ENCODE results near the gene SPHK2.

SPHK2 gene

DNA sequence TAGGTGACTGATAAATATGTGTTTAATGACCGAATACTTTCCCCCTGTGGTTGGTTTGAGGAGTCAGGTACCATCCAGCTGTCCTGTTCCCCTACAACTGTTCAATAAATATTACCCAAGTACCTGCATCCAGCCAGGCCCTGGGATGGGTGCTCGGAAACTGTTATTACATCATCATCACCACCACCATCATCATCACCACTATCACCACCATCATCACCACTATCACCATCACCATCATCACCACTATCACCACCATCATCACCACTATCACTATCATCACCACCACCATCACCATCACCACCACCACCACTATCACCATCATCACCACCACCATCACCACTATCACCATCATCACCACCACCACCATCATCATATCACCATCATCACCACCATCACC lies 49.5 kb downstream of the SPHK2 start:
- Histone ChIP-seq H3K4me1 (peaks cover 7% of the 10 kb centered on the region; the same call in 1 of the 2 replicates), H3K4me2 (no peak overlapping the region), H3K36me3 (no peaks in the 10 kb centered on the region), H3K9ac (no peak overlapping the region), H4K20me1 (no peaks in the 10 kb centered on the region), H3K27me3 (no peaks in the 10 kb centered on the region), H3K9me3 (no peaks in the 10 kb centered on the region), H3K27ac (no peak overlapping the region), H3K4me3 (no peak overlapping the region)
- no peak for TF ChIP-seq Cebpa-rat (IDR thresholded peaks at IDR 0.05)

DNA sequence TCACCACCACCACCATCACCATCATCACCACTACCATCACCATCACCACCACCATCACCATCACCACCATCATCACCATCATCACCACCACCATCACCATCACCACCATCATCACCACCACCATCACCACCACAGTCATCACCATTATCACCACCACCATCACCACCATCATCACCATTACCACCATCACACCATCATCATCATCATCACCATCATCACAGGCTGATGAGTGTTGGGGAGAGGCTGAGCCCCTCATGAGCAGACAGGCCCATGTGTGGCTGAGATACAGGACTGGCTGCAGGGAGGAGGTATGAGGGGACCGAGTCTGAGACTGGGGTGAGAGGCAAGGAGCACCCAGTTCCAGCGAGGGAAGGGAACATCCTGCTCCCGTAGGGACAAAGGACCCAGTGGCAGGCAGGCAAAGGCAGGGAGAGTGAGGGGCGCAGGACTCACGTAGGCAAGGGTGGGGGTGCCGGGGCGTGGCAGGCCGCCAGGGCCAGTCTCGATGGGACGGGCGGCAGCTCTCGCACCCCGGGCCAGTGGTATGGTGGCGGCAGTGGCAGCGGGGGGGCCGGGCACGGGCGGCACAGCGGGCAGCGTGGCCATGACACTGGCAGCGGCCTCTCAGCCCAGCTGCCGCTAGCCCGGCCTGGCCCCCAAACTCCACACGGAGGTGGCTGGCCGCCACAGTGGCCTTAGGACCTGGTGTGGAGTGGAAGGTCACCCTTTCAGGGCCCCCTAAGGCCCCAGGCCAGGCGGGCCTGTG lies 50.8 kb downstream of the SPHK2 start:
- Histone ChIP-seq H3K27ac (peak overlapping the region; percentile 35; the same call in 1 of the 2 replicates), H3K9me3 (no peaks in the 10 kb centered on the region), H3K4me2 (no peak overlapping the region), H3K4me3 (no peak overlapping the region), H3K36me3 (no peaks in the 10 kb centered on the region), H3K27me3 (no peaks in the 10 kb centered on the region), H4K20me1 (no peaks in the 10 kb centered on the region), H3K4me1 (peaks cover 15% of the 10 kb centered on the region), H3K9ac (no peak overlapping the region)
- no peak for TF ChIP-seq Cebpa-rat (IDR thresholded peaks at IDR 0.05)

DNA sequence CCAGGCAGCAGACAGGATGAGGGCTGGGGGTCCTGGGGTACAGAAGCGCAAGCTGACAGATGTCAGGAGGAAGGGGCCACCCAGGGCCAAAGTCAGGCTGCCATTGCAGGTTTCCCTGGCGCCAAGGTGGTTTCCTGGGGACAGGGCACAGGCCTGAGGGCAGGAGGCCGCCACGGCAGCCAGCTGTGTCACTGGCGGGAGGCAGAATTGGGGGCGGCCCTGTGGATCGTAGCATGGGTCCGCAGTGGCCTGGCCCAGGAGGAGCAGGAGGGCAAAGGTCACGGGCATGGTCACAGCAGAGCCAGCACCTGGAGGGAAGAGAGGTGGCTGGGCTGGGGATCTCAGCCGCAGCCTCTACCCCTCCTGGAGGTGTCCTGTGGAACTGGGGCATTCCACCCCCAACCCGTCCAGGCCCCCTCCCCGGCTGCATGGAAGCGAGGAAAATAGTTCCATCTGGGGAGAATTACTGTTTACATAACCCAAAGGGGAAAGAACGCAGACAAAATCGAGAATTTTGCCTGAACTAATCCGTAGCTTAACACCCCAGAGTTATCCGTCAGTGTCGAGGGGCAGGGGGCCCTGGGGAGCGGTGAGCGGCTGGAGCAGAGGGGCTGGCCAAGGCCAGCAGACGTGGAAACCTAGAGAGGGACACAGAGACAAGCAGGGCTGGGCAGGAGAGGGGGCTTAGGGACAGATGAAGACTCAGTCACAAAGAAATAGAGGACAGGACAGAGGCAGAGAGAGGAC lies 51.6 kb downstream of the SPHK2 start:
- Histone ChIP-seq H3K9ac (no peak overlapping the region), H4K20me1 (no peaks in the 10 kb centered on the region), H3K4me2 (no peak overlapping the region), H3K27me3 (no peaks in the 10 kb centered on the region), H3K4me1 (peaks cover 23% of the 10 kb centered on the region), H3K9me3 (no peaks in the 10 kb centered on the region), H3K36me3 (no peaks in the 10 kb centered on the region), H3K27ac (peak overlapping the region; percentile 35; the same call in 1 of the 2 replicates), H3K4me3 (no peak overlapping the region)
- TF ChIP-seq Cebpa-rat (IDR thresholded peaks at IDR 0.05), result no peak

DNA sequence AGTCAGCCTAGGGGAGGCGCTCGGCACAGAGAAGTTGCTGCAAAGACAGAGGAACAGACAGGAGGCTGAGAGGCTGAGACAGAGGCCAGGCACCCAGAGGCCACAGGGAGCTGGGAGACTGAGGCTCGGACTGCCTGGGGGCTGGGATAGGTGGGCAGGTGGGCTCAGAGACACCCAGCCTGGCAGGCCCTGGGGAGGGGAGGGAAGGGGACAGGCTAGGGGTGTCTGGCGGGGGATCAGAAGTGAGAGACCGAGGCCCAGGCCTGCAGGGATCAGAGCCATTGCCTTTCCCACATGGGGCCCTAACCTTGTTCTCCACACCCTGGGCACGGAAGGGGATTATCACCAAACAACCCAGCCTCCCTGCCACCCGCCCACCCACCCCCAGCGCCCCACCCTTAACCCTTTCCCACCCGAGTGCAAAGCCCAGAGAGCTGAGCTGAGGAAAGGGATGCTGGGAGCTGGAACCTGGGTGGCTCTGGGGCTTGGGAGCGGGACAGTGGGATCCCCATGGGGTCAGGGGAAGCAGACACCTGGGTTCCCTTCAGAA lies 52.2 kb downstream of the SPHK2 start:
- Histone ChIP-seq H3K9ac (no peak overlapping the region), H3K9me3 (no peaks in the 10 kb centered on the region), H3K27ac (no peak overlapping the region), H3K4me1 (peaks cover 25% of the 10 kb centered on the region), H3K36me3 (no peaks in the 10 kb centered on the region), H3K4me2 (peak overlapping the region; percentile 9; the same call in 1 of the 2 replicates), H4K20me1 (no peaks in the 10 kb centered on the region), H3K27me3 (no peaks in the 10 kb centered on the region), H3K4me3 (no peak overlapping the region)
- TF ChIP-seq Cebpa-rat (IDR thresholded peaks at IDR 0.05), result no peak

DNA sequence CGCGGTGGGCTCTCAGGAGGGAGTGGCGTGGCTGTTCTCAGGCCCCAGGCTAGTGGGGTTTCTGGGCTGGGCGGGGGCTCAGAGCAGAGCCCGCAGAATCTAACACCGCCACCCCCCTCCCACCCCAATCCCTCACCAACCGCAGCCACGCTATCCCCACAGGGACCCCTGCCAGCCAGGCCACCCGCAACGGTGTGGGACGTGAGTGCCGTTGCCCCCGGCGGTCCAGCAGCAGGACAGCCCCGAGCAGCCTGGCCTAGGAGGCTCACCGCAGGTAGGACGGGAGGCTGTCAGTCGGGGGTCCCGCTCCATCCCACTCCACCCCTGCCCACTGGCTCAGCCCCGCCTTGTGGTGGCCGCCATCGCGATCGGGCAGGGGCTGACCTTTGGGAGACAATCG lies 53.7 kb downstream of the SPHK2 start, which contains the start of gene NTN5:
Gene NTN5, minus strand, starts transcription at position 24 of the 400 bp plus-strand sequence. CDS start 2,031 bp downstream, outside the sequence.
- Histone ChIP-seq H3K4me2 (peak within 1 kb of the TSS; percentile 9; the same call in 1 of the 2 replicates), H3K36me3 (no peaks in the 10 kb centered on the region), H3K4me3 (no peak within 1 kb of the TSS), H3K4me1 (peaks cover 29% of the 10 kb centered on the region), H4K20me1 (no peaks in the 10 kb centered on the region), H3K27ac (0 out of 2 replicates have a peak within 1 kb of the TSS, but pooled peaks have one; percentile 4), H3K27me3 (no peaks in the 10 kb centered on the region), H3K9me3 (no peaks in the 10 kb centered on the region), H3K9ac (0 out of 2 replicates have a peak within 1 kb of the TSS, but pooled peaks have one; percentile 5)
- TF ChIP-seq Cebpa-rat (IDR thresholded peaks at IDR 0.05), result no peak

DNA sequence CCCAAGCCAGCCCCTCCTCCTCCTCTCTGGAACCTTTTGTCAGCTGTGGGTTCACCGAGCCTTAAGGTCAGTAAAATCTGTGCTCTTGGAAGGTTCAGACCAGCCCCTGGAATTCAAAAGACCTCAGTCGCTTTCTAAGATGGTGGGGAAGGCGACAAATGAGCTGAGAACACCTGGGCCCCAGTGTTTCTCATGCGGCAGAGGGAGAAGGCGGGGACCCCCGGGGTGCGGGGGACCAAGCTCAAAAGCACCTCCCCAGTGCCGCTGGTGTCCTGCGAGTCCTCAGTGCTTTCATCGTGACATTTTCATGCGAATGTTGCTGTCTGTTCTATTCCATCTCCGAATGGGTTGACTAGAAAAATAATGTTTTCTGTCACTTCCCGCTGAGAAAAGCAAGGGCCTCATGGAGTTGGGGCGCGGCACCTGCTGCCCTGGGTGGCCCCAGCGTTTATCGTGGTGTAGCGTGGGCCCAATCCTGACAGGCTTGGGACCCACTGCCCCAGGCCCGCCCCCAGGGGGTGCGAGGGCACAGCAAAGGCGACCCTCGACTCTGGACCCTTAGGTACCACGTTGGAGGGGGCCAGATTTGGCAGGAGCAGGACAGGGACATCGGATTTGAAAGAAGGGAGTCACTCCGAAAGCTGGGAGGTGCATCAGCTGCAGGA lies 54.3 kb downstream of the SPHK2 start:
- no peak overlapping the region for H3K27ac ChIP-seq
- H3K9me3 ChIP-seq, result no peaks in the 10 kb centered on the region
- no peaks in the 10 kb centered on the region for H3K36me3 ChIP-seq
- no peaks in the 10 kb centered on the region for H3K27me3 ChIP-seq
- peaks cover 35% of the 10 kb centered on the region for H3K4me1 ChIP-seq
- TF ChIP-seq Cebpa-rat (IDR thresholded peaks at IDR 0.05), result no peak
- H3K4me3 ChIP-seq, result no peak overlapping the region
- H3K4me2 ChIP-seq, result no peak overlapping the region
- 0 out of 2 replicates have a peak overlapping the region, but pooled peaks have one; percentile 5 for H3K9ac ChIP-seq
- H4K20me1 ChIP-seq, result no peaks in the 10 kb centered on the region

DNA sequence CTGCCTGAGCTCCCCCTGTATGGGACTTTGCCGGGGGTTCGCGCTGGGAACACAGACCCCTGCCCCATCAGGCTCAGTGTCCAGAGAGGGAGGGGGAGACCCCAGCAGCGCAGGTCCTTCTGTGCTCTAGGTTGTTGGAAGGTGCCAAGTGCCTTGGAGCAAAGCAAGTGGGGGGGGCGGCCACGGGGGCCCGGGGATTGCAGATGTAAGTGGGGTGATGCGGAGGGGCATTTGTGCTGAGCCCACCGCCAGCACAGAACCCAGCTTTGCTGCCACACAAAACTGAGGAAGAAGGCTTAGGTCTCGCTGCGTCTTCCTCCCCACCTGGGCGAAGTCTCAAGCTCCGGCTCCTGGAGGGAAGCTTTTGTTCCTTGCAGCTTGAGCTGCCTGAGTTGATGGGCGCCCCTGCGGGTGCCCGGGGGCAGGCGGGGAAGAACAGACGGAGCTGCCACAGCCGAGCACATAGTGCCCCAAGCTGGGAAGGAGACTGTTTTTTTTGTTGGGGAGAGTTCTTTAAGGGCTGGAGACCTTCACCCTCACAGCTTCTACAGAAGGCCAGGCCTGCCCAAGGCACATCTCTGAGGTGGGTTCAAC lies 55.0 kb downstream of the SPHK2 start:
- H3K9me3 ChIP-seq, result no peaks in the 10 kb centered on the region
- peak overlapping the region; percentile 38; the same call in 1 of the 2 replicates for H3K4me2 ChIP-seq
- 0 out of 2 replicates have a peak overlapping the region, but pooled peaks have one; percentile 14 for H3K27ac ChIP-seq
- peaks cover 42% of the 10 kb centered on the region for H3K4me1 ChIP-seq
- 0 out of 2 replicates have a peak overlapping the region, but pooled peaks have one; percentile 5 for H3K9ac ChIP-seq
- TF ChIP-seq Cebpa-rat (IDR thresholded peaks at IDR 0.05), result no peak
- no peaks in the 10 kb centered on the region for H3K27me3 ChIP-seq
- no peaks in the 10 kb centered on the region for H3K36me3 ChIP-seq
- H3K4me3 ChIP-seq, result no peak overlapping the region
- no peaks in the 10 kb centered on the region for H4K20me1 ChIP-seq

DNA sequence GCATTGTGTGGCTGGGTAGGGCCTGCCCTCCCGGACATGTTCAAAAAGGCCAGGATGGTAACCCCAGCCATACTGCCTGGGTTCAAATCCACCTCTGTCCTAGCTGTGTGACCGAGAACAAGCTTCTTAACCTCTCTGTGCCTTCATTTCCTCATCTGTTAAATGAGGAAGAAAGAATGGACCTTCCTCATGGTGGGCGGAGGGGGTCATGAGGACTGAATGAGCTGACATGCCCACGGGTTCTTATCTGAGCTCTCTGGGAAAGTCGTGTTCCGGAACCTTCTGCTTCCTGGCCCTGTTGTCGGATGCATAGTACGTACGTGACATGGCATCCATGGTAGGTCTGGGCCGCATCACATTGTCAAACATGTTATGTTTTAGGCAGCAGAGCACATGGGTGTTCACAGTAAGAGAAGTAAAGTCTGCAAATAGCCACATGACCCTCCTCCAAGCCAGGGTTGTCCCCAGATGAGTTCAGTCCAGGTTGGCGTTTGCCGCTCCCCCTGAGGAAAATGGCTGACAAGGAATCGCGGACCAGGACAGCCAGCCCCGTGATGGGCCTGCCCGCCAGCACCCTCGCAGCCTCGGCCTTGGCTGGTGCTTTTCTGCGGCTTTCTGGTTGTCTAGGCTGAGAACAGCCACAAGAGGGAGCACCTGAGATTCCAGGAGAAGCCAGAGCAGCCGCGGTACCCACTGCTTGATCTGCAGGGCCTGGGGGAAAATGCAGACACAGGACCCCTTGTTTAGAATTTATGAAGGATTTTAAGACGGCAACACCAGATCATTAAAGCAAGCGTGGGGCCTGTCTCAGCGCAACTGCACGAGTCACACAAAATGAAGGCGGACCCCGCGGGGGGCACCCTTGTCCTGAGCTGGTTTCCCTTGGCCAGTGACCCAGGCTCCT lies 55.9 kb downstream of the SPHK2 start:
- Histone ChIP-seq H3K4me2 (peak overlapping the region; percentile 38), H3K9me3 (no peaks in the 10 kb centered on the region), H3K27me3 (no peaks in the 10 kb centered on the region), H3K4me1 (peaks cover 51% of the 10 kb centered on the region), H3K36me3 (no peaks in the 10 kb centered on the region), H3K9ac (peak overlapping the region; percentile 42; the same call in 1 of the 2 replicates), H4K20me1 (no peaks in the 10 kb centered on the region), H3K27ac (0 out of 2 replicates have a peak overlapping the region, but pooled peaks have one; percentile 41), H3K4me3 (no peak overlapping the region)
- no peak for TF ChIP-seq Cebpa-rat (IDR thresholded peaks at IDR 0.05)

Data from BLaER1 (cell line).